Measurements from ENCODE around the gene ALK. TPM values are rescaled to one million over a fixed set of nuclear protein-coding genes. Genes with fewer than 3 reads are reported as not detected.

Gene ALK
- total RNA-seq, 1 experiment from 2014 or later, result 14.7 TPM

- TF ChIP-seq CTCF (conservative IDR thresholded peaks at IDR 0.05; ENCODE audit: low read depth, low read length) (no peak), EZH2 (IDR thresholded peaks at IDR 0.05; ENCODE audit: borderline replicate concordance, low read depth, low read length, poor library complexity, severe bottlenecking) (no peak)
- POLR2A ChIA-PET (ENCODE audit: low non-redundant PET), result no interaction called here
- no peaks in the 10 kb centered on the region for H3K9me3 ChIP-seq (ENCODE audit: low read depth, low read length, poor library complexity, severe bottlenecking)
- CTCF ChIA-PET, result no interaction called here
- H3K27ac ChIP-seq (ENCODE audit: low read depth, low read length, poor library complexity, severe bottlenecking), result no peak overlapping the region
- no TSS peak for BruUV-seq (replicated peaks)
- no peak for DNase-seq (ENCODE audit: low spot score)
- H3K4me1 ChIP-seq (ENCODE audit: insufficient read depth, low read length, poor library complexity, severe bottlenecking), result peaks cover 9% of the 10 kb centered on the region
- H3K4me3 ChIP-seq (ENCODE audit: low read depth, low read length, poor library complexity, severe bottlenecking), result no peak overlapping the region
- no peaks in the 10 kb centered on the region for H3K27me3 ChIP-seq (replicated peaks; ENCODE audit: insufficient read depth, low read depth, low read length, poor library complexity)
- intact Hi-C loops (cut with micrococcal nuclease; ENCODE audit: unreplicated experiment), result no loop called here
- H3K36me3 ChIP-seq (ENCODE audit: insufficient read depth, low read length, poor library complexity, severe bottlenecking), result no peaks in the 10 kb centered on the region
These were observed 698.1 kb downstream of the ALK start for GRCh38 chr2:29223257-29223656.

- peaks cover 9% of the 10 kb centered on the region for H3K4me1 ChIP-seq (ENCODE audit: insufficient read depth, low read length, poor library complexity, severe bottlenecking)
- no peaks in the 10 kb centered on the region for H3K9me3 ChIP-seq (ENCODE audit: low read depth, low read length, poor library complexity, severe bottlenecking)
- no peak overlapping the region for H3K4me3 ChIP-seq (ENCODE audit: low read depth, low read length, poor library complexity, severe bottlenecking)
- no TSS peak for BruUV-seq (replicated peaks)
- H3K27me3 ChIP-seq (replicated peaks; ENCODE audit: insufficient read depth, low read depth, low read length, poor library complexity), result no peaks in the 10 kb centered on the region
- POLR2A ChIA-PET (ENCODE audit: low non-redundant PET), result no interaction called here
- H3K27ac ChIP-seq (ENCODE audit: low read depth, low read length, poor library complexity, severe bottlenecking), result no peak overlapping the region
- no peak for DNase-seq (ENCODE audit: low spot score)
- TF ChIP-seq CTCF (conservative IDR thresholded peaks at IDR 0.05; ENCODE audit: low read depth, low read length) (no peak), EZH2 (IDR thresholded peaks at IDR 0.05; ENCODE audit: borderline replicate concordance, low read depth, low read length, poor library complexity, severe bottlenecking) (no peak)
- CTCF ChIA-PET, result no interaction called here
- H3K36me3 ChIP-seq (ENCODE audit: insufficient read depth, low read length, poor library complexity, severe bottlenecking), result no peaks in the 10 kb centered on the region
- intact Hi-C loops (cut with micrococcal nuclease; ENCODE audit: unreplicated experiment), result no loop called here
These were observed 698.8 kb downstream of the ALK start for GRCh38 chr2:29222381-29223179.

GRCh38 chr2:29220506-29221270 is 700.7 kb downstream of the ALK start:
- H3K4me3 ChIP-seq (ENCODE audit: low read depth, low read length, poor library complexity, severe bottlenecking), result no peak overlapping the region
- no peaks in the 10 kb centered on the region for H3K27me3 ChIP-seq (replicated peaks; ENCODE audit: insufficient read depth, low read depth, low read length, poor library complexity)
- TF ChIP-seq CTCF (conservative IDR thresholded peaks at IDR 0.05; ENCODE audit: low read depth, low read length), result no peak
- TF ChIP-seq EZH2 (IDR thresholded peaks at IDR 0.05; ENCODE audit: borderline replicate concordance, low read depth, low read length, poor library complexity, severe bottlenecking), result no peak
- ChIA-PET CTCF (no interaction called here), POLR2A (ENCODE audit: low non-redundant PET) (no interaction called here)
- no peak for DNase-seq (ENCODE audit: low spot score)
- no peak overlapping the region for H3K27ac ChIP-seq (ENCODE audit: low read depth, low read length, poor library complexity, severe bottlenecking)
- intact Hi-C loops (cut with micrococcal nuclease; ENCODE audit: unreplicated experiment), result no loop called here
- H3K36me3 ChIP-seq (ENCODE audit: insufficient read depth, low read length, poor library complexity, severe bottlenecking), result no peaks in the 10 kb centered on the region
- no peaks in the 10 kb centered on the region for H3K9me3 ChIP-seq (ENCODE audit: low read depth, low read length, poor library complexity, severe bottlenecking)
- H3K4me1 ChIP-seq (ENCODE audit: insufficient read depth, low read length, poor library complexity, severe bottlenecking), result peaks cover 9% of the 10 kb centered on the region
- no TSS peak for BruUV-seq (replicated peaks)

All from A673 (cell line).